Right lobe of liver (tissue), 6 donors: Measurements from ENCODE around the gene THAP8. TPM values are rescaled to one million over a fixed set of nuclear protein-coding genes. Genes with fewer than 3 reads are reported as not detected.

Experiments used
- ATAC-seq, 4 donors: fragments of 200-7000 bp; cut with Tn5 transposase; one replicate each; pipeline ENCODE4 v1.9.1; 2020; ENCODE audit warnings: mild to moderate bottlenecking in 4 of 4, moderate library complexity in 4 of 4
- DNase-seq, 3 donors: peaks; one replicate each; pipeline ENCODE4 v3.0.0-alpha.2; 2020
- H3K27ac ChIP-seq, 3 donors: fragments of 200-600 bp; one replicate each; pipeline ENCODE4 v1.8.0; 2022
- H3K27me3 ChIP-seq, 2 donors: fragments of 200-600 bp; one replicate each; pipeline ENCODE4 v1.8.0; 2022
- H3K36me3 ChIP-seq, 4 donors: fragments of 200-600 bp; sonication (generic) in 1 of 4; one replicate each; pipeline versions ENCODE4 v1.5.1 to v1.8.0; 2017 to 2022; ENCODE audit warnings: control low read depth in 1 of 4
- H3K4me1 ChIP-seq, 4 donors: fragments of 200-600 bp; sonication (generic) in 1 of 4; one replicate each; pipeline versions ENCODE4 v1.5.1 to v1.8.0; 2017 to 2022; ENCODE audit warnings: control low read depth in 1 of 4
- H3K4me3 ChIP-seq, 3 donors: fragments of 200-600 bp; one replicate each; pipeline ENCODE4 v1.8.0; 2022
- H3K9me3 ChIP-seq, 4 donors: fragments of 200-600 bp; sonication (generic) in 1 of 4; one replicate each; pipeline versions ENCODE4 v1.5.1 to v1.8.0; 2017 to 2022; ENCODE audit warnings: control low read depth in 1 of 4
- CTCF ChIP-seq, 4 donors: fragments of 200-600 bp in 3 of 4; fragments of 450-650 bp in 1 of 4; IDR thresholded peaks; one replicate each; pipeline versions ENCODE4 v1.5.1 to v1.8.0; 2016 to 2022; ENCODE audit warnings: antibody characterized with exemption in 4 of 4, mild to moderate bottlenecking in 2 of 4
- POLR2A ChIP-seq: fragments of 450-650 bp; IDR thresholded peaks from one replicate; pipeline ENCODE4 v1.6.1; 2017; ENCODE audit warnings: antibody characterized with exemption, mild to moderate bottlenecking
- WGBS: methylation state at CpG from one replicate; pipeline ENCODE4 v1.1.6; 2018; ENCODE audit warnings: low coverage, low lambda C conversion rate; ENCODE audit not compliant: insufficient coverage; ENCODE audit errors: missing lambda C conversion rate; 5-methylcytosine and 5-hydroxymethylcytosine counted together
- intact Hi-C, 2 donors: fragments of 100-400 bp; cut with DNase I; formaldehyde crosslinking; loops; one replicate each; pipeline versions ENCODE4 v1.11.2 to v1.14.1; 2022
- total RNA-seq, 6 experiments: library from RNA; depleted of rRNA in 2 of 6; stranded (reverse); fragments of >200 nt in 2 of 6; fragmentation: NEBNext Ultra II Directional in 3 of 6; extraction: Animal tissue kit (Norgen Biotek cat#: 25700) in 3 of 6; gene quantifications; one replicate each; pipeline versions ENCODE4 v1.1.0 to v1.2.4, GENCODE V29; 2016 to 2023
- donor health status: DM: no; HTN: yes; CAD: no.
- donor health status: DM: no; HTN: no; CAD: no.
- donor health status: DM: no; HTN: no; CAD: no.
- donor health status: DM: no; HTN: yes; CAD: no.
- donor health status: DM: no; HTN: yes; CAD: no.

The THAP8 gene
- total RNA-seq, 6 experiments from 2014 or later = 2.5 to 9.0 (median 4.2) TPM

GRCh38 chr19:36040495-36040894 lies 13.6 kb downstream of the THAP8 start:
- Histone ChIP-seq H3K9me3 (no peaks in the 10 kb centered on the region), H3K4me3 (no peak overlapping the region), H3K27ac (no peak overlapping the region), H3K4me1 (no peaks in the 10 kb centered on the region), H3K36me3 (no peaks in the 10 kb centered on the region), H3K27me3 (no peaks in the 10 kb centered on the region)
- 92% methylated on average over 5 of the region's 6 CpGs for WGBS
- no peak for DNase-seq
- ATAC-seq = no peak
- TF ChIP-seq POLR2A (no peak), CTCF (IDR thresholded peaks at IDR 0.05) (no peak)
- intact Hi-C loops = no loop called here

- Histone ChIP-seq H3K4me1 (peaks cover 0 to 8% (median 0%) of the 10 kb centered on the region in 4 donors), H3K27me3 (no peaks in the 10 kb centered on the region), H3K4me3 (peak within 1 kb of the TSS; percentile 6 to 21 (median 21)), H3K27ac (no peak within 1 kb of the TSS), H3K9me3 (no peaks in the 10 kb centered on the region), H3K36me3 (no peaks in the 10 kb centered on the region)
- DNase-seq (peak in 2 of 3 donors; percentile 48 to 60), ATAC-seq (peak in 3 of 4 donors; percentile 20 to 29 (median 21))
- TF ChIP-seq POLR2A (no peak), CTCF (IDR thresholded peaks at IDR 0.05) (peak in 1 of 4 donors; percentile 13)
- intact Hi-C loops = no loop called here
- WGBS = 1% methylated on average over 15 of the region's 51 CpGs
These were observed 21.6 kb downstream of the THAP8 start, which contains the start of gene CLIP3 for GRCh38 chr19:36032251-36033104. Gene CLIP3, minus strand, starts transcription at chr19:36032873. Its CDS starts 516 bp downstream, at chr19:36032357.

DNA sequence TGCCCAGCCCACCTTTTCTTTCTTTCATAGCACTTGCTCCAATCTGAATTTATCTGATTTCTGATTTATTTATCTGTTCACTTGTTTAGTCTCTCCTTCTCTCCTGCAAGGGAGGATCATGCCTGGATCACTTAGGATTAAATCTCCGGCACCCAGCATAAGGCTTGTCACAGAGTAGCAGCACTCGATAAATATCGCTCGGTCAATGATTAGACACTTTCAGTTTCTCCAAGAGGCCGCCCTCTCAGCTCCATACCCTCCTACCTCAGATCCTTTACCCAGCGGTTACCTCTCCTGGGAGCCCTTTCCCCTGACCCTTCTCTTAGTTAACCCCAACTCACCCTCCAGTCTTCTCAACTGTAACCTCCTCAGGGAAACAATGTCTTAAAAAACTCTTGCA lies 22.8 kb downstream of the THAP8 start:
- ATAC-seq (peak; percentile 50 to 74 (median 62)), DNase-seq (no peak)
- no peak overlapping the region for H3K27ac ChIP-seq
- no peaks in the 10 kb centered on the region for H3K27me3 ChIP-seq
- H3K4me3 ChIP-seq = peak overlapping the region in 1 of 3 donors; percentile 1
- H3K4me1 ChIP-seq = peaks cover 0 to 8% (median 0%) of the 10 kb centered on the region in 4 donors
- TF ChIP-seq CTCF (IDR thresholded peaks at IDR 0.05) = no peak
- no peaks in the 10 kb centered on the region for H3K36me3 ChIP-seq
- H3K9me3 ChIP-seq = no peaks in the 10 kb centered on the region
- intact Hi-C loops = no loop called here
- WGBS = 70% methylated on average over 6 of the region's 6 CpGs

- ATAC-seq (peak; percentile 27 to 90 (median 66)), DNase-seq (peak in 1 of 3 donors; percentile 51)
- no peaks in the 10 kb centered on the region for H3K27me3 ChIP-seq
- H3K4me1 ChIP-seq = peaks cover 0 to 8% (median 0%) of the 10 kb centered on the region in 4 donors
- H3K36me3 ChIP-seq = no peaks in the 10 kb centered on the region
- WGBS = 64% methylated on average over 8 of the region's 8 CpGs
- no peak for TF ChIP-seq POLR2A
- peak in 3 of 4 donors; percentile 29 to 31 (median 30) for TF ChIP-seq CTCF (IDR thresholded peaks at IDR 0.05)
- intact Hi-C loops = no loop called here
- no peaks in the 10 kb centered on the region for H3K9me3 ChIP-seq
- no peak overlapping the region for H3K4me3 ChIP-seq
- no peak overlapping the region for H3K27ac ChIP-seq
These were observed 23.6 kb downstream of the THAP8 start for GRCh38 chr19:36030264-36031148.
